ENCODE results near the gene PSMC3IP.
"Not testable (repeated sequence)": the region's sequence is repeated elsewhere in the genome, so short reads cannot be mapped to it uniquely, and the experiment has no call there.

The PSMC3IP gene

GRCh38 chr17:42548070-42548837 is 29.3 kb downstream of the PSMC3IP start:
- no peaks in the 10 kb centered on the region for H3K27me3 ChIP-seq (ENCODE audit: insufficient read depth, low read length)
- no peak overlapping the region for H3K27ac ChIP-seq (ENCODE audit: low read depth, low read length)
- no peak overlapping the region; the same call in 1 of the 2 replicates for H3K4me3 ChIP-seq (ENCODE audit: low read depth, low read length)
- H3K79me2 ChIP-seq (ENCODE audit: control insufficient read depth, insufficient read depth, low read length, unreplicated experiment): peaks cover 5% of the 10 kb centered on the region
- no peak overlapping the region for H2AFZ ChIP-seq (ENCODE audit: low read length, unreplicated experiment)
- no peaks in the 10 kb centered on the region for H3K4me1 ChIP-seq (ENCODE audit: control insufficient read depth, insufficient read depth, low read length, unreplicated experiment)
- H3K36me3 ChIP-seq (ENCODE audit: insufficient read depth, low read length): 0 out of 2 replicates have a peak, but pooled peaks cover 4% of the 10 kb centered on the region

GRCh38 chr17:42547698-42548069 is 29.8 kb downstream of the PSMC3IP start:
- no peak overlapping the region for H3K4me3 ChIP-seq (ENCODE audit: low read depth, low read length)

GRCh38 chr17:42547001-42547461 is 30.5 kb downstream of the PSMC3IP start:
- no peaks in the 10 kb centered on the region for H3K4me1 ChIP-seq (ENCODE audit: control insufficient read depth, insufficient read depth, low read length, unreplicated experiment)
- no peaks in the 10 kb centered on the region for H3K79me2 ChIP-seq (ENCODE audit: control insufficient read depth, insufficient read depth, low read length, unreplicated experiment)
- 0 out of 2 replicates have a peak, but pooled peaks cover 5% of the 10 kb centered on the region for H3K36me3 ChIP-seq (ENCODE audit: insufficient read depth, low read length)
- no peak overlapping the region for H3K27ac ChIP-seq (ENCODE audit: low read depth, low read length)
- no peak overlapping the region for H2AFZ ChIP-seq (ENCODE audit: low read length, unreplicated experiment)
- H3K4me3 ChIP-seq (ENCODE audit: low read depth, low read length): no peak overlapping the region
- H3K27me3 ChIP-seq (ENCODE audit: insufficient read depth, low read length): no peaks in the 10 kb centered on the region

More at GRCh38 chr17:42547698-42548069, 29.8 kb downstream of the PSMC3IP start:
- no peak overlapping the region for H3K27ac ChIP-seq (ENCODE audit: low read depth, low read length)
- no peak overlapping the region for H2AFZ ChIP-seq (ENCODE audit: low read length, unreplicated experiment)
- H3K27me3 ChIP-seq (ENCODE audit: insufficient read depth, low read length): no peaks in the 10 kb centered on the region
- no peaks in the 10 kb centered on the region for H3K4me1 ChIP-seq (ENCODE audit: control insufficient read depth, insufficient read depth, low read length, unreplicated experiment)
- H3K36me3 ChIP-seq (ENCODE audit: insufficient read depth, low read length): 0 out of 2 replicates have a peak, but pooled peaks cover 5% of the 10 kb centered on the region
- H3K79me2 ChIP-seq (ENCODE audit: control insufficient read depth, insufficient read depth, low read length, unreplicated experiment): no peaks in the 10 kb centered on the region

GRCh38 chr17:42545755-42546505 is 31.6 kb downstream of the PSMC3IP start:
- not testable (repeated sequence) for H3K79me2 ChIP-seq (ENCODE audit: control insufficient read depth, insufficient read depth, low read length, unreplicated experiment); H3K27me3 ChIP-seq (ENCODE audit: insufficient read depth, low read length); H3K4me3 ChIP-seq (ENCODE audit: low read depth, low read length); H3K36me3 ChIP-seq (ENCODE audit: insufficient read depth, low read length); H3K4me1 ChIP-seq (ENCODE audit: control insufficient read depth, insufficient read depth, low read length, unreplicated experiment); H2AFZ ChIP-seq (ENCODE audit: low read length, unreplicated experiment); H3K27ac ChIP-seq (ENCODE audit: low read depth, low read length)

GRCh38 chr17:42544874-42545283 is 32.6 kb downstream of the PSMC3IP start:
- H3K27me3 ChIP-seq (ENCODE audit: insufficient read depth, low read length): no peaks in the 10 kb centered on the region
- no peak overlapping the region for H3K4me3 ChIP-seq (ENCODE audit: low read depth, low read length)
- H3K27ac ChIP-seq (ENCODE audit: low read depth, low read length): no peak overlapping the region
- peaks cover 7% of the 10 kb centered on the region for H3K4me1 ChIP-seq (ENCODE audit: control insufficient read depth, insufficient read depth, low read length, unreplicated experiment)
- no peaks in the 10 kb centered on the region for H3K79me2 ChIP-seq (ENCODE audit: control insufficient read depth, insufficient read depth, low read length, unreplicated experiment)
- H3K36me3 ChIP-seq (ENCODE audit: insufficient read depth, low read length): peaks cover 9% of the 10 kb centered on the region; the same call in 1 of the 2 replicates
- H2AFZ ChIP-seq (ENCODE audit: low read length, unreplicated experiment): no peak overlapping the region

- H2AFZ ChIP-seq (ENCODE audit: low read length, unreplicated experiment): no peak overlapping the region
- no peak overlapping the region for H3K4me3 ChIP-seq (ENCODE audit: low read depth, low read length)
- H3K27me3 ChIP-seq (ENCODE audit: insufficient read depth, low read length): no peaks in the 10 kb centered on the region
- peaks cover 7% of the 10 kb centered on the region for H3K4me1 ChIP-seq (ENCODE audit: control insufficient read depth, insufficient read depth, low read length, unreplicated experiment)
- peaks cover 15% of the 10 kb centered on the region; the same call in 1 of the 2 replicates for H3K36me3 ChIP-seq (ENCODE audit: insufficient read depth, low read length)
- H3K27ac ChIP-seq (ENCODE audit: low read depth, low read length): no peak overlapping the region
- H3K79me2 ChIP-seq (ENCODE audit: control insufficient read depth, insufficient read depth, low read length, unreplicated experiment): peaks cover 1% of the 10 kb centered on the region
These were observed 34.1 kb downstream of the PSMC3IP start for GRCh38 chr17:42543190-42544079.

GRCh38 chr17:42541041-42541833 is 36.3 kb downstream of the PSMC3IP start:
- no peak overlapping the region for H2AFZ ChIP-seq (ENCODE audit: low read length, unreplicated experiment)
- H3K79me2 ChIP-seq (ENCODE audit: control insufficient read depth, insufficient read depth, low read length, unreplicated experiment): peaks cover 14% of the 10 kb centered on the region
- no peaks in the 10 kb centered on the region for H3K27me3 ChIP-seq (ENCODE audit: insufficient read depth, low read length)
- no peak overlapping the region for H3K27ac ChIP-seq (ENCODE audit: low read depth, low read length)
- H3K4me3 ChIP-seq (ENCODE audit: low read depth, low read length): no peak overlapping the region
- H3K36me3 ChIP-seq (ENCODE audit: insufficient read depth, low read length): peaks cover 15% of the 10 kb centered on the region; the same call in 1 of the 2 replicates
- peaks cover 13% of the 10 kb centered on the region for H3K4me1 ChIP-seq (ENCODE audit: control insufficient read depth, insufficient read depth, low read length, unreplicated experiment)

- H3K4me3 ChIP-seq (ENCODE audit: low read depth, low read length); H3K27ac ChIP-seq (ENCODE audit: low read depth, low read length); H2AFZ ChIP-seq (ENCODE audit: low read length, unreplicated experiment); H3K27me3 ChIP-seq (ENCODE audit: insufficient read depth, low read length): not testable (repeated sequence)
- H3K36me3 ChIP-seq (ENCODE audit: insufficient read depth, low read length): peaks cover 15% of the 10 kb centered on the region; the same call in 1 of the 2 replicates
- H3K79me2 ChIP-seq (ENCODE audit: control insufficient read depth, insufficient read depth, low read length, unreplicated experiment): peaks cover 14% of the 10 kb centered on the region
- H3K4me1 ChIP-seq (ENCODE audit: control insufficient read depth, insufficient read depth, low read length, unreplicated experiment): peaks cover 16% of the 10 kb centered on the region
These were observed 37.0 kb downstream of the PSMC3IP start for GRCh38 chr17:42540558-42540957.

- H3K4me1 ChIP-seq (ENCODE audit: control insufficient read depth, insufficient read depth, low read length, unreplicated experiment): peaks cover 20% of the 10 kb centered on the region
- H3K27me3 ChIP-seq (ENCODE audit: insufficient read depth, low read length): no peaks in the 10 kb centered on the region
- no peak overlapping the region for H2AFZ ChIP-seq (ENCODE audit: low read length, unreplicated experiment)
- H3K27ac ChIP-seq (ENCODE audit: low read depth, low read length): no peak overlapping the region
- H3K79me2 ChIP-seq (ENCODE audit: control insufficient read depth, insufficient read depth, low read length, unreplicated experiment): peaks cover 14% of the 10 kb centered on the region
- no peak overlapping the region for H3K4me3 ChIP-seq (ENCODE audit: low read depth, low read length)
- H3K36me3 ChIP-seq (ENCODE audit: insufficient read depth, low read length): peaks cover 13% of the 10 kb centered on the region; the same call in 1 of the 2 replicates
These were observed 39.0 kb downstream of the PSMC3IP start for GRCh38 chr17:42538482-42538881.

Data from ACC112 (cell line).